Measurements from ENCODE around the gene HOOK1. TPM values are rescaled to one million over a fixed set of nuclear protein-coding genes. Genes with fewer than 3 reads are reported as not detected.
A peak's percentile ranks its signal among the peaks of the same experiment; 100 is the strongest.
"Not testable (repeated sequence)": the region's sequence is repeated elsewhere in the genome, so short reads cannot be mapped to it uniquely, and the experiment has no call there.

Gene HOOK1
- total RNA-seq, 1 donor from 2014 or later = 2.1 TPM

- peak overlapping the region; percentile 78 for H3K27ac Mint-ChIP-seq (ENCODE audit: unreplicated experiment)
- no peaks in the 10 kb centered on the region for H3K36me3 Mint-ChIP-seq (ENCODE audit: low read depth)
- no peak overlapping the region for H3K4me3 Mint-ChIP-seq
- H3K27me3 Mint-ChIP-seq (ENCODE audit: low read depth) = peaks cover 2% of the 10 kb centered on the region
- H3K9me3 Mint-ChIP-seq = peaks cover 4% of the 10 kb centered on the region
- peaks cover 38% of the 10 kb centered on the region for H3K4me1 Mint-ChIP-seq
- DNase-seq (ENCODE audit: low read depth, low spot score) = no peak
- no peak for TF ChIP-seq CTCF (conservative IDR thresholded peaks at IDR 0.05)
Observed at GRCh38 chr1:59917785-59918180, 103.0 kb downstream of the HOOK1 start.

GRCh38 chr1:59919746-59920145, 105.0 kb downstream of the HOOK1 start:
- H3K4me1 Mint-ChIP-seq = peaks cover 38% of the 10 kb centered on the region
- H3K36me3 Mint-ChIP-seq (ENCODE audit: low read depth) = peaks cover 5% of the 10 kb centered on the region
- DNase-seq (ENCODE audit: low read depth, low spot score) = no peak
- no peak overlapping the region for H3K4me3 Mint-ChIP-seq
- no peak for TF ChIP-seq CTCF (conservative IDR thresholded peaks at IDR 0.05)
- no peak overlapping the region for H3K27ac Mint-ChIP-seq (ENCODE audit: unreplicated experiment)
- H3K9me3 Mint-ChIP-seq = peaks cover 11% of the 10 kb centered on the region
- peaks cover 7% of the 10 kb centered on the region for H3K27me3 Mint-ChIP-seq (ENCODE audit: low read depth)

GRCh38 chr1:59921258-59921899, 106.6 kb downstream of the HOOK1 start:
- H3K9me3 Mint-ChIP-seq = peaks cover 11% of the 10 kb centered on the region
- not testable (repeated sequence) for H3K4me3 Mint-ChIP-seq; H3K36me3 Mint-ChIP-seq (ENCODE audit: low read depth); DNase-seq (ENCODE audit: low read depth, low spot score); H3K27ac Mint-ChIP-seq (ENCODE audit: unreplicated experiment)
- peaks cover 22% of the 10 kb centered on the region for H3K27me3 Mint-ChIP-seq (ENCODE audit: low read depth)
- H3K4me1 Mint-ChIP-seq = peaks cover 32% of the 10 kb centered on the region

- Mint-ChIP-seq H3K4me3 (no peak overlapping the region), H3K36me3 (ENCODE audit: low read depth) (peaks cover 5% of the 10 kb centered on the region), H3K27me3 (ENCODE audit: low read depth) (peaks cover 53% of the 10 kb centered on the region), H3K27ac (ENCODE audit: unreplicated experiment) (no peak overlapping the region), H3K9me3 (peaks cover 7% of the 10 kb centered on the region), H3K4me1 (peaks cover 12% of the 10 kb centered on the region)
- no peak for TF ChIP-seq CTCF (conservative IDR thresholded peaks at IDR 0.05)
- DNase-seq (ENCODE audit: low read depth, low spot score) = no peak
Observed at GRCh38 chr1:59924653-59925052, 109.9 kb downstream of the HOOK1 start.

Other genes starting within 250 kb of the HOOK1 start
- 1.3 and 1.6 TPM in 2 replicates for gene CYP2J2, start 111.8 kb downstream of the HOOK1 start, total RNA-seq